Natural killer cell (primary cell): ENCODE data around the gene TRIM47. TPM values are rescaled to one million over a fixed set of nuclear protein-coding genes. Genes with fewer than 3 reads are reported as not detected.
A peak's percentile ranks its signal among the peaks of the same experiment; 100 is the strongest.
"Not testable (repeated sequence)": the region's sequence is repeated elsewhere in the genome, so short reads cannot be mapped to it uniquely, and the experiment has no call there.

ENCODE experiments used
- ATAC-seq, 3 donors: fragments of 150-1000 bp in 2 of 3; fragments of 200-7000 bp in 1 of 3; cut with Tn5 transposase; 1 replicate in 1 of 3; 2 replicates in 2 of 3; pipeline ENCODE4 v1.10.0; 2021; ENCODE audit warnings: mild to moderate bottlenecking in 2 of 3, moderate library complexity in 2 of 3
- DNase-seq, 2 donors: peaks; one replicate each; pipeline versions ENCODE4 v3.0.0 to v3.0.0-alpha.2; 2013 to 2021; ENCODE audit warnings: mixed read lengths in 1 of 2
- H3K27ac ChIP-seq: one replicate; pipeline ENCODE4 v1.5.1; 2013; ENCODE audit warnings: mild to moderate bottlenecking, low read length
- H3K27me3 ChIP-seq: one replicate; pipeline ENCODE4 v1.6.1; 2013; ENCODE audit warnings: low read length; ENCODE audit not compliant: control insufficient read depth, insufficient read depth
- H3K36me3 ChIP-seq: one replicate; pipeline ENCODE4 v1.6.1; 2013; ENCODE audit warnings: low read length; ENCODE audit not compliant: control insufficient read depth, insufficient read depth
- H3K4me1 ChIP-seq: one replicate; pipeline ENCODE4 v1.6.1; 2013; ENCODE audit warnings: low read length; ENCODE audit not compliant: control insufficient read depth, insufficient read depth
- H3K4me3 ChIP-seq: one replicate; pipeline ENCODE4 v1.5.1; 2013; ENCODE audit warnings: low read length
- H3K9me3 ChIP-seq: one replicate; pipeline ENCODE4 v1.6.1; 2013; ENCODE audit warnings: low read length; ENCODE audit not compliant: control insufficient read depth, insufficient read depth
- H3K27ac Mint-ChIP-seq, 2 donors: one replicate each; pipeline ENCODE4 v1.8.0; 2022; ENCODE audit warnings: mild to moderate bottlenecking in 2 of 2, mixed read lengths in 2 of 2, moderate library complexity in 1 of 2
- H3K27me3 Mint-ChIP-seq, 2 donors: one replicate each; pipeline ENCODE4 v1.8.0; 2022; ENCODE audit warnings: low read depth in 2 of 2, mixed read lengths in 2 of 2
- H3K36me3 Mint-ChIP-seq: one replicate; pipeline ENCODE4 v1.8.0; 2022; ENCODE audit warnings: mixed read lengths
- H3K4me1 Mint-ChIP-seq, 2 donors: one replicate each; pipeline ENCODE4 v1.8.0; 2022; ENCODE audit warnings: mixed read lengths in 2 of 2
- H3K4me3 Mint-ChIP-seq: one replicate; pipeline ENCODE4 v1.8.0; 2022; ENCODE audit warnings: mild to moderate bottlenecking, moderate library complexity, mixed read lengths
- H3K9me3 Mint-ChIP-seq, 2 donors: one replicate each; pipeline ENCODE4 v1.8.0; 2022; ENCODE audit warnings: mixed read lengths in 2 of 2
- WGBS: methylation state at CpG from one replicate; pipeline ENCODE4 v1.1.7; 2013; ENCODE audit warnings: missing lambda C conversion rate; ENCODE audit not compliant: insufficient coverage; 5-methylcytosine and 5-hydroxymethylcytosine counted together
- intact Hi-C: fragments of 100-400 bp; cut with micrococcal nuclease; formaldehyde crosslinking; loops from one replicate; pipeline ENCODE4 v1.14.2; 2022
- total RNA-seq, 4 donors: library from RNA; stranded (reverse); fragments of 120-200 nt in 1 of 4; gene quantifications; one replicate each; pipeline versions ENCODE4 v1.2.3 to v1.2.4, GENCODE V29; 2013 to 2022
- TF ChIP-seq, protein P1 (sequence below): fragments of 200-600 bp; IDR thresholded peaks from one replicate; pipeline ENCODE4 v1.8.0; 2022; ENCODE audit warnings: antibody characterized with exemption

Gene TRIM47
- total RNA-seq, 3 donors from 2014 or later (not counting 1 experiment from before 2014, with no cell fraction given): 1.2 to 2.5 (median 2.0) TPM

DNA sequence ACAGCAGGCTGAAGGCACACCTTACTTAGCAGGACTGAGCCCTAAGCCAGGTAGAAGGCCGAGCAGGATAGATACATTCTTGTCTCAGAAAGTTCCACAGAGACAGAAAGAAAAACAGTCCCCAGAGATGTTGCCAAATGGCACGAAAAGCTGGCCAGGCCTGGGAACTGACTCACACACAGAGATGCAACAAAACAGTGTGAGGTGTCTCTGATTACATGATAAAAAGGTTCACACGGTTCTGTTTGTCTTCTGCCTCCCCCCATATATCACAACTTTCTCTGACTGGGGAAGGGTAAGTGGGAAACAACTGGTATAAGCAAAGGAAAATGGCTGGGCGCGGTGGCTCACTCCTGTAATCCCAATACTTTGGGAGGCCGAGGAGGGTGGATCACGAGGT lies 24.9 kb downstream of the TRIM47 start:
- no peaks in the 10 kb centered on the region for H3K9me3 Mint-ChIP-seq
- no peaks in the 10 kb centered on the region for H3K36me3 Mint-ChIP-seq
- intact Hi-C loops: no loop called here
- Histone ChIP-seq H3K27ac (no peak overlapping the region), H3K4me3 (no peak overlapping the region), H3K27me3 (no peaks in the 10 kb centered on the region), H3K4me1 (peaks cover 33% of the 10 kb centered on the region), H3K9me3 (no peaks in the 10 kb centered on the region), H3K36me3 (peaks cover 27% of the 10 kb centered on the region)
- DNase-seq: no peak
- no peak overlapping the region for H3K27ac Mint-ChIP-seq
- TF ChIP-seq, protein P1, sequence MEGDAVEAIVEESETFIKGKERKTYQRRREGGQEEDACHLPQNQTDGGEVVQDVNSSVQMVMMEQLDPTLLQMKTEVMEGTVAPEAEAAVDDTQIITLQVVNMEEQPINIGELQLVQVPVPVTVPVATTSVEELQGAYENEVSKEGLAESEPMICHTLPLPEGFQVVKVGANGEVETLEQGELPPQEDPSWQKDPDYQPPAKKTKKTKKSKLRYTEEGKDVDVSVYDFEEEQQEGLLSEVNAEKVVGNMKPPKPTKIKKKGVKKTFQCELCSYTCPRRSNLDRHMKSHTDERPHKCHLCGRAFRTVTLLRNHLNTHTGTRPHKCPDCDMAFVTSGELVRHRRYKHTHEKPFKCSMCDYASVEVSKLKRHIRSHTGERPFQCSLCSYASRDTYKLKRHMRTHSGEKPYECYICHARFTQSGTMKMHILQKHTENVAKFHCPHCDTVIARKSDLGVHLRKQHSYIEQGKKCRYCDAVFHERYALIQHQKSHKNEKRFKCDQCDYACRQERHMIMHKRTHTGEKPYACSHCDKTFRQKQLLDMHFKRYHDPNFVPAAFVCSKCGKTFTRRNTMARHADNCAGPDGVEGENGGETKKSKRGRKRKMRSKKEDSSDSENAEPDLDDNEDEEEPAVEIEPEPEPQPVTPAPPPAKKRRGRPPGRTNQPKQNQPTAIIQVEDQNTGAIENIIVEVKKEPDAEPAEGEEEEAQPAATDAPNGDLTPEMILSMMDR: no peak
- ATAC-seq: no peak
- H3K27me3 Mint-ChIP-seq: no peaks in the 10 kb centered on the region
- 97% methylated on average over 6 of the region's 7 CpGs for WGBS
- H3K4me3 Mint-ChIP-seq: peak overlapping the region; percentile 62
- H3K4me1 Mint-ChIP-seq: peaks cover 8 to 23% of the 10 kb centered on the region in 2 donors

DNA sequence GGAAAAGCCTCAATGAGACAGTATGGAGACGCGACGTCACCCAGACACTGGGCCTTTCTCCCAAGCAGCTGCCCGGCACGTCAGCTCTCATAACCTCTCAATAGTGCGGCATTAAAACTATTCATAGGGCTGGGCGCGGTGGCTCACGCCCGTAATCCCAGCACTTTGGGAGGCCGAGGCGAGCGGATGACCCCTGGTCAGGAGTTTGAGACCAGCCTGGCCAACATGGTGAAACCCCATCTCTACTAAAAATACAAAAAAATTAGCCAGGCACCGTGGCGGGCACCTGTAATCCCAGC lies 26.7 kb downstream of the TRIM47 start:
- H3K27me3 ChIP-seq, H3K27me3 Mint-ChIP-seq, DNase-seq, H3K4me3 ChIP-seq, H3K36me3 Mint-ChIP-seq, ATAC-seq, H3K9me3 ChIP-seq, H3K9me3 Mint-ChIP-seq, intact Hi-C loops, H3K27ac Mint-ChIP-seq, H3K27ac ChIP-seq, H3K4me3 Mint-ChIP-seq: not testable (repeated sequence)
- Histone ChIP-seq H3K36me3 (peaks cover 45% of the 10 kb centered on the region), H3K4me1 (peaks cover 25% of the 10 kb centered on the region)
- H3K4me1 Mint-ChIP-seq: peaks cover 10 to 24% of the 10 kb centered on the region in 2 donors
- 96% methylated on average over 15 of the region's 15 CpGs for WGBS

DNA sequence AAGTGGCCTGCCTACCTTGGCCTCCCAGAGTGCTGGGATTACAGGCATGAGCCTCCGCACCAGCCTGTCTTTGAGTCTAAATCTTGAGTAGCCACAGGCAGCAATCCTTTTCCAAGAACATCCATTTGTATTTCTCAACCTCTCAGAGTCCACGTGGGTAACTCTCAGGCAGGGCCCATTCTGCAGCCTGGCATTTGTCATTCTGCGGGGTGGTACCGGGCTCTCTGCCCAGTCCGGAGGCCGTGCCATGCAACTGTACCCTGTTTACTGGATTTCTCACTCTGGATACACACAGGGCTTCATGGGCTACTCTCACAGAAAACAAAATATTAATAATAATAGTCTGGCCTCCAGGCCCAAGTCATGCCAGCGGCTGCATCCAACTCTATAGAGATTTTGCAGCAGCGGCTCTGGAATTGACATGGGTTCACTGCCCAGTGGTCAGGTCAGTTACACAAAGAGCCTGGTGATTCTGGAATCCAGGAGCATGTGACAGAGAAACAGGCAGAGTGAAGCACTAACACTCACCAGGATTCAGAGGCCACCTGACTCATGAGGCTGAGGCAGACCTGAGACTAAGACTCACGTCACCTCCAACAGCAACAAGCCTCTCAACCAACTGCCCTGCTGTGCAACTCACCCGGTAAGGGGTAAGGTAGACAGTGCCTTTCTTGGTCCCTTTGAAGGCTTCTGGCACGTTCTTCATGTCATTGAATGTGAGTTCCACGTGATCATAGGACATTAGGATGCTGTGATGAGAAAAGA lies 27.3 kb downstream of the TRIM47 start:
- no peaks in the 10 kb centered on the region for H3K9me3 Mint-ChIP-seq
- no peaks in the 10 kb centered on the region for H3K27me3 ChIP-seq
- H3K36me3 ChIP-seq: peaks cover 50% of the 10 kb centered on the region

DNA sequence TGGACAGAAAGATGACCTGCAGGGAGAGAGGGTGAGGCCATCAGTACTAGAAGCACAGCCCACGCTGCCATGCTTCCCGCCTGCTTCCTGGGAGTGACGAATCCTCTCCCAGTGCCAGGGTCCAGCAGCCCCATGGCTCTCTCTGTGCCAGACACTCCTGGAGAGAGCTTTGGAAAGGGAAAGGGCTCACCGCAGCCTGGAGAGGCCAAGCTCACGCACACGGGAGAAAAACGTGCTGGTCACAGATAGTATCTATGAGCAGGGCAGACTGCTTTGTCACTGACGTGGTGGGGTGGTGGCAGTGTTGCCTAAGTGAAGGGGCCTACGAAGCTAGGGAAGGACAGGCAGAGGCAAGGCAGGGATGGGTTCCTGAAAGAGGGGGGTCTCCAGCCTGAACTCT lies 28.7 kb downstream of the TRIM47 start:
- DNase-seq: no peak
- intact Hi-C loops: no loop called here
- Mint-ChIP-seq H3K36me3 (no peaks in the 10 kb centered on the region), H3K4me3 (no peak overlapping the region), H3K4me1 (peaks cover 10 to 27% of the 10 kb centered on the region in 2 donors), H3K27ac (no peak overlapping the region), H3K9me3 (no peaks in the 10 kb centered on the region), H3K27me3 (no peaks in the 10 kb centered on the region)
- TF ChIP-seq, protein P1: no peak
- Histone ChIP-seq H3K36me3 (peaks cover 55% of the 10 kb centered on the region), H3K9me3 (no peaks in the 10 kb centered on the region), H3K27me3 (no peaks in the 10 kb centered on the region), H3K4me1 (peaks cover 28% of the 10 kb centered on the region), H3K27ac (no peak overlapping the region), H3K4me3 (no peak overlapping the region)
- no peak for ATAC-seq
- 92% methylated on average over 9 of the region's 9 CpGs for WGBS

More for the DNA sequence above, 27.3 kb downstream of the TRIM47 start:
- Histone ChIP-seq H3K4me1 (peaks cover 21% of the 10 kb centered on the region), H3K27ac (no peak overlapping the region), H3K4me3 (no peak overlapping the region), H3K9me3 (no peaks in the 10 kb centered on the region)
- Mint-ChIP-seq H3K4me3 (no peak overlapping the region), H3K36me3 (no peaks in the 10 kb centered on the region), H3K4me1 (peaks cover 5 to 18% of the 10 kb centered on the region in 2 donors), H3K27me3 (no peaks in the 10 kb centered on the region), H3K27ac (no peak overlapping the region)
- 98% methylated on average over 12 of the region's 12 CpGs for WGBS
- intact Hi-C loops: no loop called here
- ATAC-seq (no peak), DNase-seq (no peak)
- TF ChIP-seq, protein P1: no peak
